Measurements from ENCODE around the gene KRABD2.
A peak's percentile ranks its signal among the peaks of the same experiment; 100 is the strongest.
"Not testable (repeated sequence)": the region's sequence is repeated elsewhere in the genome, so short reads cannot be mapped to it uniquely, and the experiment has no call there.

KRABD2 gene

GRCh38 chr17:8357910-8358309, 18.6 kb downstream of the KRABD2 start:
- no peak for DNase-seq

GRCh38 chr17:8354236-8354635, 22.3 kb downstream of the KRABD2 start:
- no peak for DNase-seq

DNA sequence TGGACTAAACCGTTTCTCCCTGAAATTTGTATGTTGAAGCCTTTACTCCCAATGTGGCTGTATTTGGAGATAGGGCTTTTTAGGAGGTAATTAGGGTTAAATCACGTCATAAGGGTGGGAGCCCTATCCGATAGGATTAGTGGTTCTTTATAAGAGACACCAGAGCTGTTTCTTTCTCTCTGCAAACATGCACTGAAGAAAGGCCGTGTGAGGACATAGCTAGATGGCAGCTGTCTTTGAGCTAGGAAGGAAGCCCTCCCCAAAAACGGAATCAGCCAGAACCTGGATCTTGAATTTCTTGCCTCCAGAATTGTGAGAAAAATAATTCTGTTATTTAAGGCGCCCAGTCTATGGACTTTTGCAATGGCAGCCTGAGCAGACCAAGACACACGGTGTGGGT, 22.8 kb downstream of the KRABD2 start:
- DNase-seq: no peak

GRCh38 chr17:8350339-8350738, 26.2 kb downstream of the KRABD2 start:
- DNase-seq: no peak

GRCh38 chr17:8347001-8347400, 29.5 kb downstream of the KRABD2 start:
- not testable (repeated sequence) for DNase-seq

DNA sequence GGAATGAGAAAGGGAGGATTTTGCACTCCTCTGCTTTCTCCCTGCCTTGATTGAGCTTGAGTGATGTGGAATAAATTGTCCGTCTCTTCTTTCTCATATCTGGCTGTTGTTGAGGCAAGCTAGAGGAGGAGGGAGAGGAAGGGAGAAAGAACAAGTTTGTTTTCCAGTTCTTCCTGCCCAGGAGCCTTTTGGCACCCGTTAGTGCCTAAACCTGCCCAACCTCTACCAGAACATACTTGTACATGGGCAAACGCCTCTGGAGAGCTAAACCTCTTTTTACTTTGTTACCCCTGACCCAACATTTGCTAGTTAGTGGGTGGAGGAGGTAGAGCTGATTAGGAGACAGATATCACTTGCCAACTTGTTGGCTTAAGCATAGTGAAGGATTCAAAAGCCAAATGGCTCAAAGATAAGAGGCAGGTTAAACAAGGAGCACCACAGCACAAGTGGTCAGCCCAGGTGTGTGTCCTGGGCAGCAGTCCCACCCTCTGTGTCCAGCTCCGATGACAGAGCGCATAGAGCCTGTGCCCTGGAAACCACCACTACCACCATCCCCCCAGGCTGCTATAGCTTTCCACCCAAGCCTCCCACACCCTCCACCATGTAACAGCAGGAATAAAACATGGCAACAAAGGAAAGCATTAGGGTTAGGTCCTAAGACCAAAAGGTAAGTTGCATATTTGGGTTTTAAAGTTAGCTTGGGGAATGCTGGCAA, 30.4 kb downstream of the KRABD2 start:
- no peak for DNase-seq

DNA sequence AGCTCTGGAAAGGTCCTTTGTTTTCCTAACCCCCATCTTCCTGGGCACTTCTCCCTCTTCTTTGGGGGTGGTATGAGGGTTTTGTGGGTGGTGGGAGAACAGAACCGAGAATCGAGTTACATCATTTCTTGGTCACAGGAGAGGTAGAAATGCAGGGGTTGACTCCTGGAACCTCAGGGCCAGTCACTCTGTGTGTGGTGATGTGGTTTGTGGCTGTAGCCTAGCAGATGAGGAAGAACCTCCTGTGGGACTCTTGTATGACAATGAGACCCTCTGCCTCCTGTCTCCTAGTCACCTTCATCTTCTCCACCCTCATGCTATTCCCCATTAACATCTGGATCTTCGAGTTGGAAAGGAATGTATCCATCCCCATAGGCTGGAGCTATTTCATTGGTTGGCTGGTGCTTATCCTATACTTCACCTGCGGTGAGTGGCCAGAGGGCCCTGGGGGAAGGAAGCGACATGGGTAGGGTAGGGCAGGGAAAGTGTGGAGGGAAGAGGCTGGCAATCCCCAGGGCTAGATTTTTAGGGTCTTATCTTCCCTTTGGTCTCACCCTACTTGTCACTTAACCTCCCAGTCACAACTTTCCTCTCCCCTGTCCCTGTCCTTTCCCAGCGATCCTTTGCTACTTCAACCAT, 31.3 kb downstream of the KRABD2 start:
- DNase-seq: no peak

GRCh38 chr17:8341456-8341855, 35.0 kb downstream of the KRABD2 start:
- no peak for DNase-seq

GRCh38 chr17:8339540-8339939, 37.0 kb downstream of the KRABD2 start, which contains the start of gene ODF4:
TSS of gene ODF4 (plus strand) at chr17:8339840. CDS start at chr17:8340052, 212 bp downstream.
- DNase-seq: no peak

GRCh38 chr17:8338753-8339140, 37.8 kb downstream of the KRABD2 start:
- DNase-seq: no peak

DNA sequence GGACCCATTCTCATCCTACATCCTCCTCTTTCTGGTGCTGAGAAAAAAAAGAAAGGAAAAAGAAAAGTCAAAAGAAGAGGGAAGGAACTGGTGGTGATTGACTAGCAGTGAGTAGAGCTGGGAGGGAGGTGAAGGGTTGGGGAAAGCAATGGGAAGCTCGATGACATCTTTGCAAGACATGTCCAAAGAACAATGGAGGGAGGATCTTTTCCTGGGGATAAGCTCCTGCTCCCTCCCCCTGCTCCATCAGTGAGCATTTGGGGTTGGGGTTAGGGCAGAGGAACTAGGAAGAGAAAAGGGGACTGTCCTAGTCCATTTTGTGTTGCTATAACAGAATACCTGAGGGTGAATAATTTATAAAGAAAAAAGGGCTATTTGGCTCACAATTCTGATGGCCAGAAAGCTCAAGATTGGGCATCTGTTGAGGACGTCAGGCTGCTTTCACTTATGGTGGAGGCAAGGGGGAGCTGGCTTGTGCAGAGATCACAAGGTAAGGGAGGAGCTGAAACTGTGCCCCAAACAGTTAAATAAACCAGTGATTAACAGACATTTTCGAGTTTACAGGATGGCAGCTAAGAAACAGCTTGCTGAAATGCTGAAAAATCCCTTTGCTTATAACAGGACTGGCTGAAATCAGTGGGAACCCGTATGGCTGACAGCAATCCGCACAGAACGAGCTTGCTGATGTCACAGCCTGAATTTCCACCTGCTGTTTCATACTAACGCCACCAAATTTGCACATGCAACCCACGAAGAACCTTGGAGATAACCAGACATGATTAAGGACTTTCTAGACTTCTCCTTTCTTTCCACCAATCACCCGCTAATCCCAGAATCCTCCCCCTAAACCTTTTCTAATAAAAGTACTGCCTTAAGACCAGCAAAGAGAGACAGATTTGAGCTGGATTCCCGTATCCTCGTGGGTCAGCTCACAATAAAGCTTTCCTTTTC, 38.4 kb downstream of the KRABD2 start:
- peak; percentile 39 for DNase-seq

- DNase-seq: no peak
Measured at GRCh38 chr17:8333281-8333680, 43.2 kb downstream of the KRABD2 start.

- peak; percentile 56 for DNase-seq
Measured at GRCh38 chr17:8332688-8333087, 43.8 kb downstream of the KRABD2 start.

DNA sequence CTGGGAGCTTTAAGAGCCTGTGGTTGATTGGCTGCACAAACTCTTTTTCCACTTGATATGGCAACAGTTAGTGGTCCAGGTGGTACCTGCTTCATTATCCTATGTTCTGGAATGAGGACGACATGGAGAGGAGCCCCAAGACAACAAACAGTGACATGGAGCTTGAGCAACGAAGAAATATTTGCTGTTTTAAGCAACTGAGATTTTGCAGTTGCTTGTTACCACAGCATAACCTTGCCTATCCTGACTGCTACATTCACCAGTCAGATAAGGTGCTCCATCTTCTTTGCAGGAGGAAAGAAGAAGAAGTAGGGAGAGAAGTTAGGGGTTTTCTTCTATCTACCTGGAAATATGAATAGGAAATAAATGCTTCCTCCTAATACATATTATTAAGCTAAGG, 44.4 kb downstream of the KRABD2 start:
- no peak for DNase-seq

GRCh38 chr17:8327303-8327649, 49.2 kb downstream of the KRABD2 start:
- DNase-seq: no peak
